ENCODE results near the gene PARD6G. TPM values are rescaled to one million over a fixed set of nuclear protein-coding genes. Genes with fewer than 3 reads are reported as not detected.

Gene PARD6G
- total RNA-seq, 4 donors from 2014 or later = 33.3 to 64.1 (median 46.2) TPM

DNA sequence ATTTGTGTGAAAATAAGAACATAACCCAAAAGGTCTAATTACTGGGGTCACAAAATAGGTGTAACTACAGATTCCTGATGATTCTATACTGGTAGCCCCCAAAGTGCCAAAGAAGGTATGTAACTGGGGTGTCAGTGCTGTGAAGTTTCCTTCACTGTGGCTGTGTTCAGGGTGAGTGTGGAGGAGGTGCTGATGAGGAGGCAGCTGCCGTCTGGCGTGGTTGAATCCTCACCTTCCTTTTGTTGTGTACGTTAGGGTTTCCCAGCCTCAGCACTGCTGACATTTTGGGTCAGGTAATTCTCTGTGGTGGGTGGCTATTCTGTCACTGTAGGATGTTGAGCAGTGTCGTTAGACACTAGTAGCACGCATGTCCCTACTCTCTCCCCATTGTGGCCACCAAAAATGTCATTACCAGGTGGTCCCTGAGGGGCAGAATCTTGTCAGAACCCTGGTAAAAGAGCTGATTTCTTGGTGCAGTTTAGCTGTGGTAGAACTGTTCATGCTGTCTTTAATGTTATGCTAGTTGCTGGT, 106.8 kb downstream of the PARD6G start:
- Histone ChIP-seq H3K9me3 (no peaks in the 10 kb centered on the region), H3K4me3 (replicated peaks in 1 of 3) (no peak overlapping the region), H3K27ac (no peak overlapping the region), H3K36me3 (peaks cover 27 to 29% of the 10 kb centered on the region in 2 donors), H3K27me3 (no peaks in the 10 kb centered on the region), H3K4me1 (no peaks in the 10 kb centered on the region)
- TF ChIP-seq, protein P1, sequence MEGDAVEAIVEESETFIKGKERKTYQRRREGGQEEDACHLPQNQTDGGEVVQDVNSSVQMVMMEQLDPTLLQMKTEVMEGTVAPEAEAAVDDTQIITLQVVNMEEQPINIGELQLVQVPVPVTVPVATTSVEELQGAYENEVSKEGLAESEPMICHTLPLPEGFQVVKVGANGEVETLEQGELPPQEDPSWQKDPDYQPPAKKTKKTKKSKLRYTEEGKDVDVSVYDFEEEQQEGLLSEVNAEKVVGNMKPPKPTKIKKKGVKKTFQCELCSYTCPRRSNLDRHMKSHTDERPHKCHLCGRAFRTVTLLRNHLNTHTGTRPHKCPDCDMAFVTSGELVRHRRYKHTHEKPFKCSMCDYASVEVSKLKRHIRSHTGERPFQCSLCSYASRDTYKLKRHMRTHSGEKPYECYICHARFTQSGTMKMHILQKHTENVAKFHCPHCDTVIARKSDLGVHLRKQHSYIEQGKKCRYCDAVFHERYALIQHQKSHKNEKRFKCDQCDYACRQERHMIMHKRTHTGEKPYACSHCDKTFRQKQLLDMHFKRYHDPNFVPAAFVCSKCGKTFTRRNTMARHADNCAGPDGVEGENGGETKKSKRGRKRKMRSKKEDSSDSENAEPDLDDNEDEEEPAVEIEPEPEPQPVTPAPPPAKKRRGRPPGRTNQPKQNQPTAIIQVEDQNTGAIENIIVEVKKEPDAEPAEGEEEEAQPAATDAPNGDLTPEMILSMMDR (IDR thresholded peaks at IDR 0.05) = no peak
- no peak for TF ChIP-seq POLR2A (IDR thresholded peaks at IDR 0.05)
- 88 to 93% methylated on average over 5 of the region's 5 CpGs for WGBS, 2 donors
- intact Hi-C loops (cut with DNase I) = no loop called here
- DNase-seq = no peak

GRCh38 chr18:80137976-80138375, 109.3 kb downstream of the PARD6G start:
- H3K36me3 ChIP-seq = peaks cover 30 to 36% of the 10 kb centered on the region in 2 donors
- H3K4me1 ChIP-seq = no peaks in the 10 kb centered on the region
- H3K27ac ChIP-seq = no peak overlapping the region
- TF ChIP-seq POLR2A (IDR thresholded peaks at IDR 0.05) = no peak
- TF ChIP-seq, protein P1 (IDR thresholded peaks at IDR 0.05) = no peak
- H3K9me3 ChIP-seq = no peaks in the 10 kb centered on the region
- H3K27me3 ChIP-seq = no peaks in the 10 kb centered on the region
- H3K4me3 ChIP-seq (replicated peaks in 1 of 3) = no peak overlapping the region
- whole genome bisulfite sequencing, 2 donors = 92 to 95% methylated on average over 12 of the region's 12 CpGs
- DNase-seq = no peak
- intact Hi-C loops (cut with DNase I) = no loop called here

DNA sequence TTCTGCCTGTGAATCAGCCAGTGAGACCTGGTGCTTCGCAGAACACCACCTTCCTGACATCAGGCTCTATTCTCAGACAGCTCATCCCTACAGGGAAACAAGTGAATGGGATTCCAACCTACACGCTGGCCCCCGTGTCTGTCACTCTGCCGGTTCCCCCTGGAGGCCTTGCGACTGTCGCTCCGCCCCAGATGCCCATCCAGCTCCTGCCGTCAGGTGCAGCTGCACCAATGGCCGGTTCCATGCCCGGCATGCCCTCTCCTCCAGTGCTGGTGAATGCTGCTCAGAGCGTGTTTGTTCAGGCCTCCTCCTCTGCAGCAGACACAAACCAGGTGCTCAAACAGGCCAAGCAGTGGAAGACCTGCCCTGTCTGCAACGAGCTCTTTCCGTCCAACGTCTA, 110.2 kb downstream of the PARD6G start:
- Histone ChIP-seq H3K9me3 (no peaks in the 10 kb centered on the region), H3K4me3 (replicated peaks in 1 of 3) (no peak overlapping the region), H3K36me3 (peaks cover 30 to 36% of the 10 kb centered on the region in 2 donors), H3K27ac (no peak overlapping the region), H3K4me1 (no peaks in the 10 kb centered on the region), H3K27me3 (no peaks in the 10 kb centered on the region)
- TF ChIP-seq, protein P1 (IDR thresholded peaks at IDR 0.05) = no peak
- no peak for TF ChIP-seq POLR2A (IDR thresholded peaks at IDR 0.05)
- intact Hi-C loops (cut with DNase I) = no loop called here
- WGBS, 2 donors = 91 to 94% methylated on average over 6 to 14 of the region's 14 CpGs
- no peak for DNase-seq

GRCh38 chr18:80136679-80137078, 110.6 kb downstream of the PARD6G start:
- Histone ChIP-seq H3K27me3 (no peaks in the 10 kb centered on the region), H3K4me3 (replicated peaks in 1 of 3) (no peak overlapping the region), H3K36me3 (peaks cover 30 to 36% of the 10 kb centered on the region in 2 donors), H3K4me1 (no peaks in the 10 kb centered on the region), H3K27ac (no peak overlapping the region), H3K9me3 (no peaks in the 10 kb centered on the region)
- intact Hi-C loops (cut with DNase I) = no loop called here
- TF ChIP-seq, protein P1 (IDR thresholded peaks at IDR 0.05) = no peak
- no peak for TF ChIP-seq POLR2A (IDR thresholded peaks at IDR 0.05)
- DNase-seq = no peak
- WGBS, 2 donors = 91 to 100% methylated on average over 6 to 7 of the region's 8 CpGs

DNA sequence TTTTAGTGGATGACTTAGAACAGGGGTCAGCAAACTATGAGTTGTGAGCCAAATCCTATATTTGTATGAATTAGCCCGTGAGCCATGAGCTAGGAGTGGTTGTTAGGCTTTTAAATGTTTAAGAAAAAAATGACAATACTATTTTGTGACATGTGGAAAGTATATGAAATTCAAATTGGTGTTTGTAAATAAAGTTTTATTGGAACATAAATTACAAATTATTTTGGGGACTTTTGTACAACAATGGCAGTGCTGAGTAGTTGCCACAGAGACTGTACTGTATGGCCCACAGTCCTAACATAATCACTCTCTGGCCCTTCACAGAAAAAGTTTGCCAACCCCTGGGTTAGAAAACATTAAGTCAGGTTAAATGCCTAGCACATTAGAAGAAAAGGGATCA, 112.2 kb downstream of the PARD6G start:
- Histone ChIP-seq H3K4me3 (replicated peaks in 1 of 3) (no peak overlapping the region), H3K36me3 (peaks cover 30 to 36% of the 10 kb centered on the region in 2 donors), H3K27ac (no peak overlapping the region), H3K9me3 (no peaks in the 10 kb centered on the region), H3K4me1 (no peaks in the 10 kb centered on the region), H3K27me3 (no peaks in the 10 kb centered on the region)
- TF ChIP-seq, protein P1 (IDR thresholded peaks at IDR 0.05) = no peak
- no peak for DNase-seq
- intact Hi-C loops (cut with DNase I) = no loop called here
- 72 to 97% methylated on average over 1 of the region's 1 CpG for WGBS, 2 donors

Data from thyroid gland (tissue), 4 donors.